Pericardium fibroblast (primary cell): ENCODE data around the gene CYTH4. TPM values are rescaled to one million over a fixed set of nuclear protein-coding genes. Genes with fewer than 3 reads are reported as not detected.

Source experiments
- total RNA-seq: library from RNA; depleted of rRNA; stranded (reverse); fragments of >200 nt; gene quantifications from 2 replicates; pipeline ENCODE4 v1.2.3, GENCODE V29; 2015

CYTH4 gene, protein sequence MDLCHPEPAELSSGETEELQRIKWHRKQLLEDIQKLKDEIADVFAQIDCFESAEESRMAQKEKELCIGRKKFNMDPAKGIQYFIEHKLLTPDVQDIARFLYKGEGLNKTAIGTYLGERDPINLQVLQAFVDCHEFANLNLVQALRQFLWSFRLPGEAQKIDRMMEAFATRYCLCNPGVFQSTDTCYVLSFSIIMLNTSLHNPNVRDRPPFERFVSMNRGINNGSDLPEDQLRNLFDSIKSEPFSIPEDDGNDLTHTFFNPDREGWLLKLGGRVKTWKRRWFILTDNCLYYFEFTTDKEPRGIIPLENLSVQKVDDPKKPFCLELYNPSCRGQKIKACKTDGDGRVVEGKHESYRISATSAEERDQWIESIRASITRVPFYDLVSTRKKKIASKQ
- not detected in 2 replicates for total RNA-seq

DNA sequence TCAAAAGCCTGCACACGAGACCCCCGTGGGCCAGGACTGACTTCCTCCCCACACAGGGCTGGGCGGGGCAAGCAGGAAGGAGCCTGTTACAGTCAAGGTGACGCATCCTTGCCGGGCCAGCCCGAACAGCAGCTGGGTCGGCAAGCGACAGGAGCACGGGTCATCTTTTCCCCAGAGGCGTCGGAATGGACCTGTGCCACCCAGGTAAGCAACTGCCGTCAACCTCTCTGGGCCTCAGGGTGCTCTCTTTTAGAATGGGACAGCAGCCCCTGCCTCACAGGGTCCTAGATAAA lies at the start of gene CYTH4:
Gene CYTH4, plus strand, starts transcription at position 124 of the 293 bp plus-strand sequence. Its CDS starts 62 bp downstream, at position 186.

DNA sequence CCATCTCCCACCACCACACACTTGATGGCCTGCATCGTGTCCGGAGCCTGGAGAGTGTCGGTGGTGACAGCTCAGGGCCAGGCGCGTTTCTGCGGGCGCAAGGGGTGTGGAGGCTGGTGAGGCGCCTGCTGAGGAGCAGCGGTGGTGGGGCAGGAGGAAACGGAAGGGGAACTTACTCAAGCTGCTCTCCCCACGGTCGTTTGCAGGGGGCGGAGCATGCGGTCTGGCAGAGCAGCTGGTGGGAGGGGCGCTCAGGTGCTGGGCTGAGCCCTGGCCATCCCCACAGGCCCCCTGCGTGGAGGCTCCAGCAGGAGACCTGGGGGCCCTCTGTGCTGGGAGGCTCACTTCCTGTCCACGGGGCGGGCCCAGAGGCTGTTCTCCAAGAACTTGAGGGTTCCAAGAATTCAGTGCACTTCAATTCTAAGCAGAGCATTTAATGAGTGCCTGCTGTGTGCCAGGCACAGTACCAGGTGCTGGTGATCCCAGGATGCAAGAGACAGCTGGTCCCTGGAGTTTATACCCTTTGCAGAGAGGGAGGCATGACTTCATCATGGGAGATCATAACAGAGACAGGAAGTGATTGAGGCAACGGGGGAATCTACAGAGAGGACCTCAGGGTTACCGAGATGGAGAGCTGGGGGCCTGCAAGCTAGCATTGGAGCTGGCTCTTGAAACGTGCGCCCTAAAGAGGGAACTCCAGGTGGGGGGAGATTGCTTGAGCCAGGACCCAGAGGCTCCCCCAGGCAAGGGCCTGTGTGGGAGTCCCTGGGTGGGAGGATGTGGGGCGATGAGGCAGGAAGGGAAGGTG lies 38.0 kb upstream of the CYTH4 start, which contains the start of gene RAC2:
Gene RAC2, minus strand, starts transcription at position 156 of the 808 bp plus-strand sequence. Its CDS starts 121 bp downstream, at position 35.

Other genes starting within 250 kb of the CYTH4 start
- gene KCTD17, start 230.8 kb upstream of the CYTH4 start, total RNA-seq, result 18.6 and 33.7 TPM in 2 replicates
- gene TMPRSS6, start 172.8 kb upstream of the CYTH4 start, total RNA-seq, result 0.12 TPM in 1 of 2 replicates, not detected in the other
- gene IL2RB, start 132.6 kb upstream of the CYTH4 start, total RNA-seq, result 0.12 and 0.60 TPM in 2 replicates
- gene C1QTNF6, start 94.3 kb upstream of the CYTH4 start, total RNA-seq, result 24.9 and 26.5 TPM in 2 replicates
- under 0.01 TPM in 1 of 2 replicates, not detected in the other for gene SSTR3, start 70.0 kb upstream of the CYTH4 start, total RNA-seq
- 26.0 and 30.2 TPM in 2 replicates for gene RAC2, start 38.2 kb upstream of the CYTH4 start, total RNA-seq
- gene ELFN2, start 145.0 kb downstream of the CYTH4 start, total RNA-seq, result 0.23 and 0.60 TPM in 2 replicates
- gene MFNG, start 203.9 kb downstream of the CYTH4 start, total RNA-seq, result not detected in 2 replicates
- 5.6 and 9.1 TPM in 2 replicates for gene CARD10, start 236.9 kb downstream of the CYTH4 start, total RNA-seq